Measurements from ENCODE around the gene DCDC2B.

Gene DCDC2B

DNA sequence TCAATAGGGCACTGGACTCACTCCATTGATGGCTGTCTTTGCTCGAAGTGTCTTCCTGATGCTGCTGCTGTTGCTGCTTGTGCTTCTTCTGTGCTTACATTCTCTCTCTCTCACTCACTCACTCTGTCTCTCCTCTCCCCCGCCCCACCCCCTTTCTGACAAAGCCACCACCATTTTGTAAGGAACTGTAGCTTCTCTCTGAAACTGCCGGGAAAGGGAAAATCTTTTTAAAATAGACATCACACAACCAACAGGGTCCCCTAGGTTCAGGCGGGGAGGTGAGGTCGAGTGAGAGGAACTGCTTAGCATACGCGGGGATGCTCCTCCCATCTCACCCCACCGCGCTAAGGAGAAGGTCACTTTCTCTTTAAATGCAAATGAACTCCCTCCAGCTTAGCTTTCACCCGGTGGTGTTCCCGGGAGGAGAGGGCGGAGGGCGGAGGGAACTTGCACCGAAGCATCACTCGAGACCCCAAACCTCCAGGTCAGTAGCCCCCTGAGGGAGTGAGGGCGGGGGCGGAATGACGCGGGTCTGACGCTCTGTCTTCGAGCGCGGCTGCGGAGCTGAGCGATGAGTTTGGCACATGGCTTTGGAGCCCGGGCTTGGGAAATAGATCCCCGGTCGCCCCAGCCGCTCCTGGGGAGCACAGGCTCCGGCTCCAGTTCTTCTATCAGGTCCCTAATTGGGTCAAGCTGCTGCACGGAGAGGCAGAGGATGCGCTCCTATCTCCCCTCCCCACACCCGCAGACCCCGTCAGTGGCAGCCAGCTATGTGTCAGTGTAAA, 8.5 kb upstream of the DCDC2B start, which contains the start of gene CCDC28B:
CCDC28B (plus strand) TSS at position 370 of the 785 bp plus-strand sequence. CDS start 1,341 bp downstream, outside the sequence.
- H3K4me3 ChIP-seq (ENCODE audit: low read depth, low read length) = peak within 1 kb of the TSS; percentile 68
- TF ChIP-seq, protein P1, sequence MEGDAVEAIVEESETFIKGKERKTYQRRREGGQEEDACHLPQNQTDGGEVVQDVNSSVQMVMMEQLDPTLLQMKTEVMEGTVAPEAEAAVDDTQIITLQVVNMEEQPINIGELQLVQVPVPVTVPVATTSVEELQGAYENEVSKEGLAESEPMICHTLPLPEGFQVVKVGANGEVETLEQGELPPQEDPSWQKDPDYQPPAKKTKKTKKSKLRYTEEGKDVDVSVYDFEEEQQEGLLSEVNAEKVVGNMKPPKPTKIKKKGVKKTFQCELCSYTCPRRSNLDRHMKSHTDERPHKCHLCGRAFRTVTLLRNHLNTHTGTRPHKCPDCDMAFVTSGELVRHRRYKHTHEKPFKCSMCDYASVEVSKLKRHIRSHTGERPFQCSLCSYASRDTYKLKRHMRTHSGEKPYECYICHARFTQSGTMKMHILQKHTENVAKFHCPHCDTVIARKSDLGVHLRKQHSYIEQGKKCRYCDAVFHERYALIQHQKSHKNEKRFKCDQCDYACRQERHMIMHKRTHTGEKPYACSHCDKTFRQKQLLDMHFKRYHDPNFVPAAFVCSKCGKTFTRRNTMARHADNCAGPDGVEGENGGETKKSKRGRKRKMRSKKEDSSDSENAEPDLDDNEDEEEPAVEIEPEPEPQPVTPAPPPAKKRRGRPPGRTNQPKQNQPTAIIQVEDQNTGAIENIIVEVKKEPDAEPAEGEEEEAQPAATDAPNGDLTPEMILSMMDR (IDR thresholded peaks at IDR 0.05; ENCODE audit: borderline replicate concordance, insufficient read depth, low read depth, low read length) = no peak

DNA sequence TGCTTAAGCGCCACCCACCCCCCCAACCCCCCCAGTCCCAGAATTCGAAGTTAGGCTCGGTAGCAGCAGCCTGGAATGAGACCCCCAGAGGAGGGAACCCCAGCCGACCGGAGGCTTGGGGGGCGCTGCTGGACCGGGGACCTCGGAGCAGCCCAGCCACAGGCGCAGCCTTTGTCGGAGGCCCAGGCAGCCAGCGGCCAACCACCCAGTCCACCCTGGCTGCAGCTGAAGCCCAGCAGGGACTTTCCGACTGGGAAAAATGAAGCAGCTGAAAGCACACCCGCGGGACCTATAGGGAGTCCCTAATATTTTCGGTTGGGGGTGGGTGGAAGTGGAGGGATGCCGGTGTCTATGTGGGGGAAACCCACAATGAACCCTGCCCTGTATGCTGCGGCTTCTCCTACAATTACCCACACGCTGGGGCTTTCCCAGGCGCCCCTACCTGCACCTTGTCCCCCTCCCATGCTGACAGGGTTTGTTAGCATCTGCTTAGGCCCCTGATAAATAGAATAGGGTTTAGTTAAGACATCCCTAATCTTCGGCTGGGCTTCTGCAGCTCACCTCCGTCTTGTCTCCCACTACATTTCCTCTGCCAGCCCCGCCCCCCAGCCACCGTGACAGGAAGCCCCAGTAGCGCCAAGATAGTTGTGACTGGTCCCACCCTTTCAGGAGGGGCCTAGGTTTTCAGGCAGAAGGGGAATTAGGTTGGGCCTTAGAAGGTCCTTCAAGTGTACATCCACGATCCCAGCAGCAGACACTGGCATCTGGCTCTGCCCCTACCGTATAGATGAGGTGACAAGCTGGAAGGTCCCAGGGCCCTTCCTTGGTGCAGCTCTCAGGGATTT, 7.7 kb upstream of the DCDC2B start:
- TF ChIP-seq, protein P1 (IDR thresholded peaks at IDR 0.05; ENCODE audit: borderline replicate concordance, insufficient read depth, low read depth, low read length) = 0 out of 2 replicates have a peak, but pooled peaks have one; percentile 4
- H3K4me3 ChIP-seq (ENCODE audit: low read depth, low read length) = peak overlapping the region; percentile 68

DNA sequence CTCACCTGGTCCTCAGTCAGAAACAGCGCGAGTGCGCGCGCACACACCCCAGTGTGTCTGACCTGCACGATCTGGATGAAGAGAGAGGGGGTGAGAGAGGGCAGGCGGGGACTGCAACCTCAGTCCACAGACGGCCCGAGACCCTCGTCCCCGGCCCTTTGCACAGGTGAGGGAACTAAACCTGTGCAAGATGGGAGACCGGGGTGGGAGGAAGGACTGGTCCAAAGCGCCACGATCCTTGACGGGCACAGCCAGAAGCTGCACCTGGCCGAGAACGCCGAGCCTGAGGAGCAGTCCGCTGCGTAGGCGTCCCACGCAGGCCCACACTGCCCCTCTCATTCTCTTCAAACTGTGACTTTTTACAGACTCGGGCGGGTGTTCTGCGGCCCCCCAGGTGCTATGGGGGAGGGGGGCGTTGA, 3.9 kb upstream of the DCDC2B start:
- TF ChIP-seq, protein P1 (IDR thresholded peaks at IDR 0.05; ENCODE audit: borderline replicate concordance, insufficient read depth, low read depth, low read length) = no peak
- peak overlapping the region; percentile 83 for H3K4me3 ChIP-seq (ENCODE audit: low read depth, low read length)

GRCh38 chr1:32205401-32206370, 3.2 kb upstream of the DCDC2B start, which contains the start of gene IQCC:
Gene IQCC, plus strand, starts transcription at chr1:32205671. Its CDS starts 11 bp downstream, at chr1:32205682.
- H3K4me3 ChIP-seq (ENCODE audit: low read depth, low read length) = peak within 1 kb of the TSS; percentile 83
- TF ChIP-seq, protein P1 (IDR thresholded peaks at IDR 0.05; ENCODE audit: borderline replicate concordance, insufficient read depth, low read depth, low read length) = no peak

DNA sequence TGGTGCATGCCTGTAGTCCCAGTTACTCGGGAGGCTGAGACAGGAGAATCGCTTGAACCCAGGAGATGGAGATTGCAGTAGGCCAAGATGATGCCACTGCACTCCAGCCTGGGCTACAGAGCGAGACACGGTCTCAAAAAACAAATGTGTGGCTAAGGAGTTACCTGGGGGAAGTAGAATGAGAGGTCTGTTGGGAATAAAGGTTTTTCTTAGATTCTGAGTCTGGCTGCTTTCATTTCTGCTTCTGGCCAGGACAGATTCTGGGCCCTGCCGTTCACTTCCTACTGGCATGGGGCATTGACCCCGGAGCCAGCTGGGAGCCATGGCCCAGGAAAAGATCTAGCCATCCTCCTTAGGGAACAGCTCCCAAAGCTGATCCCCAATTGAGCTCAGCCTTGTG, 420 bp upstream of the DCDC2B start:
- TF ChIP-seq, protein P1 (IDR thresholded peaks at IDR 0.05; ENCODE audit: borderline replicate concordance, insufficient read depth, low read depth, low read length) = no peak
- H3K4me3 ChIP-seq (ENCODE audit: low read depth, low read length) = no peak overlapping the region

Data from GM12875 (cell line).